Nephron progenitor cell (in vitro differentiated cells): ENCODE data around the gene NPHP3.
A peak's percentile ranks its signal among the peaks of the same experiment; 100 is the strongest.

ENCODE experiments used
- DNase-seq: peaks from one replicate; pipeline ENCODE4 v3.0.0; 2021
- H3K27ac Mint-ChIP-seq: 2 replicates; pipeline ENCODE4 v1.8.0; 2021; ENCODE audit warnings: mild to moderate bottlenecking, moderate library complexity, mixed read lengths
- H3K27me3 Mint-ChIP-seq: 2 replicates; pipeline ENCODE4 v1.8.0; 2021; ENCODE audit warnings: mild to moderate bottlenecking, low read depth, mixed read lengths; ENCODE audit not compliant: poor library complexity
- H3K36me3 Mint-ChIP-seq: 2 replicates; pipeline ENCODE4 v1.8.0; 2021; ENCODE audit warnings: low read depth, mixed read lengths
- H3K4me1 Mint-ChIP-seq: 2 replicates; pipeline ENCODE4 v1.8.0; 2021; ENCODE audit warnings: mixed read lengths
- H3K4me3 Mint-ChIP-seq: 2 replicates; pipeline ENCODE4 v1.8.0; 2021; ENCODE audit warnings: mild to moderate bottlenecking, moderate library complexity, mixed read lengths
- H3K9me3 Mint-ChIP-seq: 2 replicates; pipeline ENCODE4 v1.8.0; 2021; ENCODE audit warnings: mild to moderate bottlenecking, moderate library complexity, mixed read lengths
- CTCF ChIP-seq: fragments of 200-600 bp; sonication (generic); IDR thresholded peaks from 2 replicates; pipeline ENCODE4 v1.5.0; 2021; ENCODE audit warnings: antibody characterized with exemption

NPHP3 gene

GRCh38 chr3:132703733-132704132 lies 18.5 kb downstream of the NPHP3 start:
- Mint-ChIP-seq H3K27ac (no peak overlapping the region), H3K4me3 (no peak overlapping the region), H3K27me3 (no peaks in the 10 kb centered on the region), H3K4me1 (no peaks in the 10 kb centered on the region), H3K9me3 (no peaks in the 10 kb centered on the region), H3K36me3 (peaks cover 77% of the 10 kb centered on the region)
- no peak for DNase-seq
- TF ChIP-seq CTCF: no peak

DNA sequence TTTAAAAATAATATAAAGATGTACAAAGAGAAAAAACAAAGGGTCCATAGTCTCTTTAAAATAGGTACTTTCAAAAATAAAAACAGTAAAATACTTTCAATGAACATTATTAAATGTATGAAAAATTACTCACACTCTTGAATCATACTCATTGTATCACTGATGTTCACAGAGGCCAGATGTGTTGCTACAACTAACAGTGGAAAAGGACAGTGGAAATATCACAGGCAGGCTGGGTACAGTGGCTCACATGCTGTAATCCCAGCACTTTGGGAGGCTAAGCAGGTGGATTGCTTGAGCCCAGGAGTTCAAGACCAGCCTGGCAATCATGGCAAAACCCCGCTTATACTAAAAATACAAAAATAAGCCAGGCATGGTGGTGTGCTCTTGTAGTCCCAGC lies 26.8 kb downstream of the NPHP3 start:
- peaks cover 44% of the 10 kb centered on the region for H3K36me3 Mint-ChIP-seq
- no peak for TF ChIP-seq CTCF
- H3K27me3 Mint-ChIP-seq: no peaks in the 10 kb centered on the region
- peak overlapping the region; percentile 42 for H3K27ac Mint-ChIP-seq
- H3K9me3 Mint-ChIP-seq: no peaks in the 10 kb centered on the region
- DNase-seq: no peak
- no peak overlapping the region for H3K4me3 Mint-ChIP-seq
- H3K4me1 Mint-ChIP-seq: no peaks in the 10 kb centered on the region

DNA sequence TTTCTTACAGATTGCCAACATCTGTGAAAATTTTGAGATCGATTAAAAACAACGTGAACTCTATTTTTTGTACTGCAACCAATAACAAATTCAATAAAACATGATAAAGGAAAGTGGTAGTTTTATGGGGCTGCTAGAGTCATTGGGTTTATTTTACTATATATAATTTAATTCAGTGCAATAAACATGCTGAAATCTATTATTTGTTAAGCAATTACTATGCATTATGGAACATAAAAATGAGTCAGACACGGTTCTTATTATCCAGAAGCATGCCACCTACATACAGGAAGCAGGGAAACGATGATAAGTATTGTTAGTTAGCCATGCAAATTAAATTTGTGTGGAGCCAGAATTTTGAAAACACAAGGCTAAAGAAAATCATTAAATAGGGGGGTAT lies 27.2 kb downstream of the NPHP3 start:
- TF ChIP-seq CTCF: no peak
- no peak overlapping the region for H3K27ac Mint-ChIP-seq
- DNase-seq: no peak
- no peaks in the 10 kb centered on the region for H3K27me3 Mint-ChIP-seq
- H3K4me3 Mint-ChIP-seq: no peak overlapping the region
- no peaks in the 10 kb centered on the region for H3K9me3 Mint-ChIP-seq
- H3K4me1 Mint-ChIP-seq: no peaks in the 10 kb centered on the region
- H3K36me3 Mint-ChIP-seq: peaks cover 42% of the 10 kb centered on the region

GRCh38 chr3:132690040-132690439 lies 32.2 kb downstream of the NPHP3 start:
- Mint-ChIP-seq H3K36me3 (peaks cover 51% of the 10 kb centered on the region), H3K4me3 (no peak overlapping the region), H3K27me3 (no peaks in the 10 kb centered on the region), H3K9me3 (no peaks in the 10 kb centered on the region), H3K27ac (no peak overlapping the region), H3K4me1 (no peaks in the 10 kb centered on the region)
- no peak for TF ChIP-seq CTCF
- DNase-seq: no peak

- Mint-ChIP-seq H3K4me3 (no peak overlapping the region), H3K27ac (peak overlapping the region; percentile 78), H3K36me3 (peaks cover 55% of the 10 kb centered on the region), H3K4me1 (peaks cover 8% of the 10 kb centered on the region), H3K9me3 (no peaks in the 10 kb centered on the region), H3K27me3 (no peaks in the 10 kb centered on the region)
- no peak for DNase-seq
- TF ChIP-seq CTCF: no peak
Observed at GRCh38 chr3:132682201-132682600, 40.0 kb downstream of the NPHP3 start.

DNA sequence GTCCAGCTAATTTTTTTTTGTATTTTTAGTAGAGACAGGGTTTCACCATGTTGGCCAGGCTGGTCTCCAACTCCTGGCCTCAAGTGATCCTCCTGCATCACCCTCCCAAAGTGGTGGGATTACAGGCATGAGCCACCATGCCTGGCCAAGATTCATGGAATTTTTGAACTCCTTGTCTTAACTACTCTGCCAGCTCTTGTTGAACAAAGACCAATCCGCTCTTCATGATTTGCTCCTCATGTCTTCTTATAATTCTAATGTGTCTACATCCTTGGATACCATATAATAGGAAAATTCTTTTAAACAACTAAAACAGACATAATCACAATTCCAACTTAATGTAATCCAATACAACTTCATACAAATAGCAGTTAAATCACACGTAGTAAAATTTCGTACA lies 40.8 kb downstream of the NPHP3 start:
- Mint-ChIP-seq H3K4me1 (peaks cover 8% of the 10 kb centered on the region), H3K4me3 (no peak overlapping the region), H3K27ac (no peak overlapping the region), H3K27me3 (no peaks in the 10 kb centered on the region), H3K9me3 (no peaks in the 10 kb centered on the region), H3K36me3 (peaks cover 54% of the 10 kb centered on the region)
- no peak for TF ChIP-seq CTCF
- no peak for DNase-seq
